Measurements from ENCODE around the gene CASP6.

CASP6 gene

DNA sequence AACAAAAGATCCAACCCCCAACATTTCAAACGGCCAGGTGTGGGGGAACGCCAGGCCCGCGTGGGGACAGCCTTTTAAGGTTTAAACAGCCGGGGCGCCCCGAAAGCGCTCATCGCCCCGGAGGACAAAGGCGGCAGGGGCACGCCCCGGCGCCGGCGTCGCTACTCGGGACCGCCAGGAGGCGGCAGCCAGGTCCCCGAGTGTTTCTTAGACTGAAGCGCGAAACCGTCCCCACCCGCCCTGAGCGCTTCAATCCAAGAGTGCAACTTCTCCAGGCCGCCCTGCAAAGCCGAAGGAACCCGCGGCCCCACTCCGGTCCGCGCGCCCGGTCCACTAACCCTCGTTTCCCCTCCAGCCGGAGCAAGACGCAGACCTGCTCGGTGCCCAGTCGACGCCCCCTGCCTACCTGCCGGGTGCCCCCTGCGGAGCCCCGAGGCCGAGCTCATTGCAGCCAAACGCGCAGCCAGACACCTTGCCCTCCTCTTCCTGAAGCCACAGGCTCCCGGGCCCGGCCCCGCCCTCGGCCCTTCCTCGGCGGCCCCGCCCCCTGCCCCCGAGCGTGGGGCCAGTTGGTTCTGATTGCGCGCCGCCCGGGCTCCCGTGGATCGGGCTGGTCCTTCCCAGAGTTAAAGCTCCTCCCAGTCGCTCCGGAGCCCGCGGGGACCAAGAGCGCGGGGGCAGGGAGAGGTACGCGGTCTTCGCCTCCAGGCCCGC lies at the start of gene CASP6:
Gene CASP6 (minus strand): TSS at position 496 of the 714 bp plus-strand sequence. CDS start 50 bp downstream, at position 446.
- DNase-seq = peak; percentile 94

- no peak for DNase-seq
These were observed 49.3 kb upstream of the CASP6 start for GRCh38 chr4:109752525-109752924.

GRCh38 chr4:109751852-109752251 lies 48.6 kb upstream of the CASP6 start:
- DNase-seq = no peak

DNA sequence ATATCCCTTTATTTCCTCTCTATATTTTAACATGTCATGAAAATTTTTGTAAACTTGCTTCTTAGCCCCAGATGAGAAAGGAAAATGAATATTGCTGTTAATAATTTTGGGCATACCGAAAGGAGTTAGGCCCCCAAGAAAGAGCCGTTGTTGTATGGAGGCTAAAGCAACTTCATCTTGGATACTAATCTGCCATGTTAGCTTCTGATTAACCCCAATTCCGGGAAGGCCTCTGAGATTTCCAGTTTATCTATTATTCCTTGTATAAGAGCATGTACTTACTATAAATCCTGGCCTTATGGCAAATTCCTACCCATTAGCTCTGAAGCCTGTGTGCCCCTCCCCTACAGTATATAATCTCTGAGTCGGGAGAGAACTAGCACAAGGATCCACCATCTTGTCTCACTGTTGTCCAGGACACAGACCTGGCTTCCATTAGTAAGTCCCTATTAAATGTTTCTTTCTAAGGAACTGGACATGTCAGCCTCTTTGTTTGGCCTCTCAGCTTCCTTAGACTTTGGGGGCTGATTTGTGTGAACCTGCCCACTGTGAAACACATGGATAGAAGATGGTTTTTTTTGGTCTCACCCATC lies 47.5 kb upstream of the CASP6 start:
- no peak for DNase-seq

- no peak for DNase-seq
These were observed 46.3 kb upstream of the CASP6 start for GRCh38 chr4:109749388-109750082.

- no peak for DNase-seq
These were observed 44.9 kb upstream of the CASP6 start for GRCh38 chr4:109748114-109748513.

DNA sequence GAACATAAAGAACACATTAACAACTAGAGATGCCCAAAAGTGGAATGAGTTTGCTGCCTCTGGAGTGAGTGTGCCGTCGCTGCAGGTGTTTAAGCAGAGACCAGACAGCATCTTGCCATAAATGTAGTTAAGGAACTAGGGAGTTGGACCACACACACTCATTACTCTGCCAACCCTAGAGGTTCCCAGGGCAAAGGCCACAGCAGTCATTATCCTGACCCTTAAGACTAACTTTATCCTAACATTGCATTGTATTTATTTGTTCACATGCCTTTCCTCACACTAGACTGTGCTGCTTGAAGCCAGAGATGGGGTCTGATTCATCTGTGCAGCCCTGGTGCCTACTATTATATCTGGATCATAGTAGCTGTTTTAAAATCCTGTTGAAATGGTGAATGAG lies 43.5 kb upstream of the CASP6 start:
- no peak for DNase-seq

GRCh38 chr4:109745830-109746229 lies 42.6 kb upstream of the CASP6 start:
- DNase-seq = no peak

- no peak for DNase-seq
These were observed 36.3 kb upstream of the CASP6 start for GRCh38 chr4:109739547-109739946.

GRCh38 chr4:109738104-109738872 lies 35.0 kb upstream of the CASP6 start:
- DNase-seq = no peak

GRCh38 chr4:109735566-109736365 lies 32.5 kb upstream of the CASP6 start:
- no peak for DNase-seq

GRCh38 chr4:109733728-109734127 lies 30.5 kb upstream of the CASP6 start:
- no peak for DNase-seq

- DNase-seq = no peak
These were observed 27.6 kb upstream of the CASP6 start for GRCh38 chr4:109730619-109731545.

DNA sequence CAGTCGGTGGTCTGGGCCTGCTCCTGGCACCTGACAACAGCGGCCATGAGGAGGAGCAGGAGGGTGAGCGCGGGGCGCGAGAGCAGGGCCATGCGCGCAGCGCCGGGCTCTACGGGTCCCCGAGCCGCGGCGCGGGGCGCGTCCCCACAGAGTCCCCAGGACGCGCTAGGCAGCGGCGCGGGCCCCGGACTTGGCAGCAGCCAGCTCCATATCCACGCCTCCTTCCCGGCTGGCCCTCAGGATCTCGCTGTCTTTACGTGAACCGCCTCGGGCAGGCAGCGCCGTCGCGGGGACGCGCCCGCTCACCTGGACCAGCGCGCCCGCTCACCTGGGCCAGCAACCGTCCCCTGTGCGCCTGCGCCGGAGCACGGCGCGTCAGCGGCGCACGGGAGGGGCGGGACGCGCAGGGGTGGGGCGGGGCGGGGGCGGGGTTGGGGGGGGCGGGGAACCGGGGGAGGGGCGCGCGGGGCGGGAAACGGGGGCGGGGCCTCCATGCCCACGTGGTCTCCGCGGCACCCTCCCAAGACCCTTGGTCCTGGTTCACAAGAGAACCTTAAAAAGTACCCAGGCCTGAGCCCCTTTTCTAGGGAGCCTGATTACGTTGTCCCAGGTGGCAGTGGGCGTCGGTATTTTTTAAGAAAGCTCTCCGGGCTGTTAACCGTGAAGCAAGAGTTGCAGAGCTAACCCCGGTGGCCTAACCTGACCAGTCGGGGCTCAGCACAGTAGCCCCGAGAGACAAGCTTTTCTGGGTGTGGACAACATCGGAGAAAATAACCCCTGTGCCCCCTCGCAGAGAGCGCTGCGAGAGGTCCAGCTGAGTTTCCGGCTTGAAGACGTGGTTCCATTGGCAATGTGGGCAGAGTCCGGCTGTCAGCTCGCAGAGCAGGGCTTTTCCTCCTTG lies 26.7 kb upstream of the CASP6 start, which contains the start of gene PLA2G12A:
Gene PLA2G12A (minus strand): TSS at position 353 of the 901 bp plus-strand sequence. CDS start 261 bp downstream, at position 92.
- DNase-seq = peak; percentile 90

- peak; percentile 23 for DNase-seq
These were observed 26.0 kb upstream of the CASP6 start for GRCh38 chr4:109729117-109729717.

GRCh38 chr4:109728385-109728784 lies 25.1 kb upstream of the CASP6 start:
- peak; percentile 27 for DNase-seq

GRCh38 chr4:109723110-109723509 lies 19.9 kb upstream of the CASP6 start:
- DNase-seq = no peak

DNA sequence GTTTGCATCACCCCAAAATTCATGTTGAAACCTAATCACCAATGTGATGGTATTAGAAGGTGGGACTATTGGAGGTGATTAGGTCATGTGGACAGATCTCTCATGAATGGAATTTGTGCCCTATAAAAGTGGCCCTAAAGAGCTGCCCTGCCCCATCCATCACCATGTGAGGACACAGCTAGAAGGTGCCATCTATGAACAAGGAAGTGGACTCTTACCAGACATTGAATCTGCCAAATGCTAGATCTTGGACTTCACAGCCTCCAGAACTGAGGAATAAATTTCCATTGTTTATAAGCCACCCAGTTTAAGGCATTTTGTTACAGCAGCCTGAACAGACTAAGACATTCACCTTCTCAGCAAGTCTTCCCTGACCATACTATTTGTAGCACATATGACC lies 19.1 kb upstream of the CASP6 start:
- no peak for DNase-seq

- DNase-seq = no peak
These were observed 17.8 kb upstream of the CASP6 start for GRCh38 chr4:109721033-109721432.

DNA sequence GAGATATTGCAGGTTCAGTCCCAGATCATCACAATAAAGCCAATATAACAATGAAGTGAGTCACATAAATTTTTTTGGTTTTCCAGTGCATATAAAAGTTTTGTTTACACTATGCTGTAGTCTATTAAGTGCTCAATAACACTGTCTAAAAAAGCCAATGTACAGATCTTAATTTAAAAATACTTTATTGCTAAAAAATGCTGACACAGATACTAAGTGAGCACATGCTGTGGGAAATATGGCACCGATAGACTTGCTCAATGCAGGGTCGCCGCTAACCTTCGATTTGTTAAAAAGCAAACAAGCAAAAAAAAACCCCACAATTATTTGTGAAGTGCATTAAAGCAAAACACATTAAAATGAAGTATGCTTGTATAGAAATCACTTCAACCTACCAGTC lies 16.4 kb upstream of the CASP6 start:
- DNase-seq = no peak
